Bronchial epithelial cell (primary cell): ENCODE measurements around the gene LAMC2. TPM values are rescaled to one million over a fixed set of nuclear protein-coding genes. Genes with fewer than 3 reads are reported as not detected.

ENCODE experiments used
- DNase-seq: peaks from one replicate; pipeline ENCODE4 v3.0.0-alpha.2; 2010; ENCODE audit warnings: low read depth
- FAIRE-seq: peaks from 2 replicates; lab custom pipeline; 2011; peaks lifted over from hg19 to GRCh38; lab: Jason Lieb, UNC
- H3K27me3 ChIP-seq: 2 replicates; pipeline ENCODE4 v1.5.1; 2011; ENCODE audit warnings: low read length; ENCODE audit not compliant: control insufficient read depth, insufficient read depth
- H3K36me3 ChIP-seq: 2 replicates; pipeline ENCODE4 v1.5.1; 2011; ENCODE audit warnings: low read length; ENCODE audit not compliant: control insufficient read depth, insufficient read depth
- H3K4me3 ChIP-seq: 2 replicates; pipeline ENCODE4 v1.5.1; 2011; ENCODE audit warnings: mild to moderate bottlenecking, low read depth, low read length, control low read depth
- CTCF ChIP-seq: IDR thresholded peaks from 2 replicates; pipeline ENCODE4 v1.5.1; 2011; ENCODE audit warnings: mild to moderate bottlenecking, moderate library complexity, low read length, control low read depth, inconsistent platforms; ENCODE audit not compliant: insufficient read depth, severe bottlenecking
- total RNA-seq: library from RNA; depleted of rRNA; stranded (reverse); fragments of >200 nt; gene quantifications from 2 replicates; pipeline ENCODE4 v1.2.1, GENCODE V29; 2014

The LAMC2 gene
- total RNA-seq, 1 donor from 2014 or later, result 1,840 TPM

- Histone ChIP-seq H3K27me3 (no peaks in the 10 kb centered on the region), H3K36me3 (peaks cover 6% of the 10 kb centered on the region), H3K4me3 (no peak overlapping the region)
- DNase-seq (peak; percentile 55), FAIRE-seq (no peak)
- no peak for TF ChIP-seq CTCF
These were observed 19.2 kb downstream of the LAMC2 start for GRCh38 chr1:183205196-183205781.

- no peak for TF ChIP-seq CTCF
- Histone ChIP-seq H3K36me3 (peaks cover 6% of the 10 kb centered on the region), H3K4me3 (no peak overlapping the region), H3K27me3 (no peaks in the 10 kb centered on the region)
- peak; percentile 50 for DNase-seq
- FAIRE-seq, result peak; percentile 7
These were observed 20.6 kb downstream of the LAMC2 start for GRCh38 chr1:183206538-183207122.

- FAIRE-seq, result no peak
- TF ChIP-seq CTCF, result no peak
These were observed 23.6 kb downstream of the LAMC2 start for GRCh38 chr1:183209533-183210158.

GRCh38 chr1:183210681-183211080 is 24.6 kb downstream of the LAMC2 start:
- no peak for DNase-seq
- no peak for TF ChIP-seq CTCF
- no peak for FAIRE-seq
- Histone ChIP-seq H3K36me3 (peaks cover 18% of the 10 kb centered on the region), H3K4me3 (no peak overlapping the region), H3K27me3 (no peaks in the 10 kb centered on the region)

More at GRCh38 chr1:183209533-183210158, 23.6 kb downstream of the LAMC2 start:
- Histone ChIP-seq H3K36me3 (peaks cover 10% of the 10 kb centered on the region), H3K27me3 (no peaks in the 10 kb centered on the region), H3K4me3 (no peak overlapping the region)
- peak; percentile 89 for DNase-seq

GRCh38 chr1:183212870-183213269 is 26.8 kb downstream of the LAMC2 start:
- H3K36me3 ChIP-seq, result peaks cover 24% of the 10 kb centered on the region
- DNase-seq (peak; percentile 74), FAIRE-seq (peak; percentile 76)

More at GRCh38 chr1:183212870-183213269, 26.8 kb downstream of the LAMC2 start:
- H3K4me3 ChIP-seq, result no peak overlapping the region
- TF ChIP-seq CTCF, result no peak
- H3K27me3 ChIP-seq, result no peaks in the 10 kb centered on the region
